Inflammatory macrophage treated with lipopolysaccharide for 4 hours (primary cell): ENCODE results near the gene SPEG.

Experiments
- DNase-seq: peaks from one replicate; pipeline ENCODE4 v3.0.0-alpha.2; 2020

SPEG gene

DNA sequence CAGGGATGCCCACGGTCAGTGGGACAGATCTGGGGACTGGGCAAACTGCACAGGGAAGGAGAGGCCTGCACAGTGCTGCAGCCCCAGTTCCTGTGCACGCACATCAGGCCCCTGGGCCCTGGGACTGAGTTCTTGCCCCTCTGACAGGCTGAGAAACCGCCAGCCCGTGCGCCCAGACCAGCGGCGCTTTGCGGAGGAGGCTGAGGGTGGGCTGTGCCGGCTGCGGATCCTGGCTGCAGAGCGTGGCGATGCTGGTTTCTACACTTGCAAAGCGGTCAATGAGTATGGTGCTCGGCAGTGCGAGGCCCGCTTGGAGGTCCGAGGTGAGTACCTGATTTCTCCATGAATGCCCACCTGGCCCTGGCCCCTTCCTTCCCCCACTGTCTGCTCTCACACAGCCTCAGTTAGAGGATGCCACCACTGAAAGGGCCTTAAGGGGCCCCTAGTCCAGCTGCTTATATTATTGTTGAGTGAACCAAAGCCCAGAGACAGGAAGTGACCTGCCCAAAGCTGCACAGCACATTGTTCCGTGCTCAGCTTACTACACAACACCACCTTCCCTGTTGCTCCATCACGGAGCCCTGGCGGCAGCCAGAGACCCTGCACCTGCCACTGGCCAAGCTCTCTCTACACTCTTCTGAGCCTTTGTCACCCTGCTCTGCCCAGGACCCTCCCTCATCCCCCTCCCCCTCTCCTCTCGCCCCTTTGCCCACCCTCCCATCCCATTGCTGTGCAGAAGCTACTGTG lies 29.8 kb downstream of the SPEG start:
- no peak for DNase-seq

DNA sequence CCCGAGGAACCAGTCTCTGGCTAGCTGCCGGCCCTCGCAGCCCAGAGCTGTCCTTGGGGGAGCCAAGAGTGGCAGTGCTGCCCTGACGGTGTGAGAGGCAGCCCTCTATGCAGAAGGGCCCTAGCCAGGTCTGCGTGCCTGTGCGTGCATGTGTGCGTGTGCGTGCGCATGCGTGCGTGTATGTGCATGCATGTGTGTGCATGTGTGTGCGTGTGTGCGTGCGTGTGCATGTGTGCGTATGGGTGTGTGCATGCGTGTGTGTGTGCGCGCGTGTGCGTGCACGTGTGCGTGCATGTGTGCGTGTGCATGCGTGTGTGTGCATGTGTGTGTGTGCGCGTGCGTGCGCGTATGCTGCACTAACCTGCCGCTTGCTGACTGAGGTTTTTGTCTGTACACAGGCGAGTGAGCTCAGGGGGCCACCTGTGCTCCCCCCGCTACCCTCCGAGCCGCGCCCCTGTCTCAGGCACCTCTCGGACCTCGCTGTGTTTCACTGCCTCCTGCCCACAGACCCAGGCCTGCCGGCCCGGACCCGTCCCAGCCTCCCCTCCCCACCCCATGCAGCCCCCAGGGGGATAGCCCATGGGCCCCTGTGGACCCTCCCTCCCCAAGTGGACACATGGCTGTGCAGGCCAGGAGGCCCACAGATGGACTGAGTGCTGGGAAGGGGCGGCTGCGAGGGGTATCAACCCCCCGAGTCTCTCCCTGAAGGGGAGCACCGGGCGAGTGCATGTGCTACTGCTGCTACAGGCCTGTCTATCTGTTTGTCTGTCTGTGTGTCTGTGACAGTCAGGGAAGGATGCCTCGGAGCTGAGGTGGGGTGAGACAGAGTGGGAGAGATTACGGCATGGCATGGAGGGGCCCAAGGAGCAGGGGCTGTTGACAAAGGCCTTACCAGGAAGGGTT lies 31.3 kb downstream of the SPEG start:
- DNase-seq, result no peak

DNA sequence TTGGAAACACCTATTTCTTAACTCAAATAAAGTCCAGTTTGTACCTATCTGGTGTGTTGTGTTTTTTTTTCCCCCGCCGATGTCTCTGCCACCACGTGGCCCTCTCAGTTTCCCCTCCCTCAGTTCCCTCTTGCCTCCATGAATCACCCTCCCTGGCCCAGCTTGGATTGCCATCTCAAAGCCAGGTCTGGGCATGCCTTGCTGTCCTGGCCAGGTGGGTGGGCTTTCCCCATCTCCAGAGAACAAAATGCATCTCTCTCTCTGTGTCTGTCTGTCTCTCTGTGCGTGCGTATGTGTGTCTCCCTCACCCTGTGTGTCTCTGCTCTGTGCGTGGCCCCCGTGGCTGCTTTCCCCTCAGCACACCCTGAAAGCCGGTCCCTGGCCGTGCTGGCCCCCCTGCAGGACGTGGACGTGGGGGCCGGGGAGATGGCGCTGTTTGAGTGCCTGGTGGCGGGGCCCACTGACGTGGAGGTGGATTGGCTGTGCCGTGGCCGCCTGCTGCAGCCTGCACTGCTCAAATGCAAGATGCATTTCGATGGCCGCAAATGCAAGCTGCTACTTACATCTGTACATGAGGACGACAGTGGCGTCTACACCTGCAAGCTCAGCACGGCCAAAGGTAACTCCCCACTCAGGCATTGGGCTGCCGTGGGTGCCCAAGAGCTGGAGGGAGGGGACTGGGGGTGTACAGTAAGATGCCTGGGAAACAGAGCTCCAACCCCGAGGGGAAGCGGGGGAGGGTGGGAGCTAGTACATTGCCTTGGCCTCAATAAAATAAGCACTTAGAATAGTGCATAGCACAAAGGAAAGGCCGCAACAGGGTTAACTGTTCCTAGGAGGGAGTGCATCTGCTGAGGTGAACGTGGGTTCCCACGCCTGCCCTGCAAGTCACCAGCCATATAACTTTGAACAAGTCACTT lies 32.4 kb downstream of the SPEG start:
- no peak for DNase-seq

DNA sequence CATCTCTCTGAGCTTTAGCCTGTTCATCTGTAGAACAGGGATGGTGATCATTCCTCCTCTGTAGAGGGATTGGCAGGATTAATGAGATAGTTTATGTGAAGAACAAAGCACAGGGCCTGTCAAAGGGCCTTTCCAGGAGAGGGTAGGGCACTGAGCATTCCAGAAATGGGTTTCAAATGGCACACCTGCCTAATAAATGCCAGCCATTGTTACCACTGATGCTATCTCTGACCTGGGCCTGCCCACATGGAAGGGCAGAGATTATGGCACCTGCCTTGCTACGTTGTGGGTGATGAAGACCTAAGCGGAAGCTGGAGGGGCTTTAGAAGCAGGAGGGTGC lies 33.1 kb downstream of the SPEG start:
- DNase-seq, result no peak

DNA sequence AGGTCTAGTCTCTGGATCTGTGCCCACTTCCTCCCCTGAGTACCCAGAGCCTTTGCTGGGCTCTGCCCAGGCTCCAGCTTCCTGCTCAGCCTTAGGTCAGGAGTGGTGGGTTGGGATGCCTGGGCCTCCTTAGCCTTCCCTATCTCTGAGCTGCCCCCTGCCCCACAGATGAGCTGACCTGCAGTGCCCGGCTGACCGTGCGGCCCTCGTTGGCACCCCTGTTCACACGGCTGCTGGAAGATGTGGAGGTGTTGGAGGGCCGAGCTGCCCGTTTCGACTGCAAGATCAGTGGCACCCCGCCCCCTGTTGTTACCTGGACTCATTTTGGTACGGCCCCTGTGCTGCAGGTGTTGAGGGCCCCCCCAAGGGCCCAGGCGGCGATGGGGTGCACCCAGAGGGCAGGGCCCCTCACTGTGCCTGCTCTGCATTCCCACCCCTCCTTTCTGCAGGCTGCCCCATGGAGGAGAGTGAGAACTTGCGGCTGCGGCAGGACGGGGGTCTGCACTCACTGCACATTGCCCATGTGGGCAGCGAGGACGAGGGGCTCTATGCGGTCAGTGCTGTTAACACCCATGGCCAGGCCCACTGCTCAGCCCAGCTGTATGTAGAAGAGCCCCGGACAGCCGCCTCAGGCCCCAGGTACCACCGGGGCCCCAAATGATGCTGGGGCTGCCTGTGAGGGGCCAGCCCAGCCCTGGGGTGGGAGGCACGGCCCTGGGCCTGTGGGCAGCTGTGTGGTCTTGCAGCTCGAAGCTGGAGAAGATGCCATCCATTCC lies 34.0 kb downstream of the SPEG start:
- no peak for DNase-seq

DNA sequence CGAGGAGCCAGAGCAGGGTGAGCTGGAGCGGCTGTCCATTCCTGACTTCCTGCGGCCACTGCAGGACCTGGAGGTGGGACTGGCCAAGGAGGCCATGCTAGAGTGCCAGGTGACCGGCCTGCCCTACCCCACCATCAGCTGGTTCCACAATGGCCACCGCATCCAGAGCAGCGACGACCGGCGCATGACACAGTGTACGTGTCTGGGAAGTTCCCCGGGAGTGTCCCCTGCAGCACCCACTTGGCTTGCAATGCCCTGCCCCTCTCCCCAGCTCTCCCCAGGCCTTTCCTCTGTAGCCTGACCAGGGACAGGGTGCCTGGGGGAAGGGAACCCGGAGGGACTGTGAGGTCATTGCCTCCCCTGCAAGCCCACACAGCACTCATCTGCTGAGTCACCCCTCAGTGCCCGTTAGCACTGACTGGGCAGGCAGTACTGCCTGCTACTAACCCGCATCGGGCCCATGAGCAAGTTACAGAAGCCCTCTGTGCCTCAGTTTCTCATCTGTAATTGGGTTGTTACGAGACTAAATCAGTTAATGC lies 34.6 kb downstream of the SPEG start:
- DNase-seq, result peak; percentile 60

DNA sequence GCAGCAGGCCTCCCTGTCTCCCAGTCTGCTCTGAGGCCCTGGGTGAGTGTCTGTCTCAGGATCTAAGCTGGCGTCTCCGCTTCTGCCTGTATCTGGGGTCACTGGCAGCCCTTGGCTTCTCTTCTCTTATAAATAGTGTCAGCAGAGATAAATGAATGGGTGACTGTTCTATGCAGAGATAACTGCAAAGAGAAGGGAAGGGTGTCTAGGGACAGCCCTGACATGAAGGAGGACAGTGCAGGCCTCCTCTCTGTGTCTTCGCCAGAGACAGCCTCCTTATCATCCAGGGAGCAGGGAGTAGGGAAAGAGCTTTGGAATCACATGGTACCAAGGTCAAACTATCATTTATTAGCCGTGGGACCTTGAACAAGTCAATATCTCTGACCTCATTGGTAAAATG lies 35.8 kb downstream of the SPEG start:
- no peak for DNase-seq

DNA sequence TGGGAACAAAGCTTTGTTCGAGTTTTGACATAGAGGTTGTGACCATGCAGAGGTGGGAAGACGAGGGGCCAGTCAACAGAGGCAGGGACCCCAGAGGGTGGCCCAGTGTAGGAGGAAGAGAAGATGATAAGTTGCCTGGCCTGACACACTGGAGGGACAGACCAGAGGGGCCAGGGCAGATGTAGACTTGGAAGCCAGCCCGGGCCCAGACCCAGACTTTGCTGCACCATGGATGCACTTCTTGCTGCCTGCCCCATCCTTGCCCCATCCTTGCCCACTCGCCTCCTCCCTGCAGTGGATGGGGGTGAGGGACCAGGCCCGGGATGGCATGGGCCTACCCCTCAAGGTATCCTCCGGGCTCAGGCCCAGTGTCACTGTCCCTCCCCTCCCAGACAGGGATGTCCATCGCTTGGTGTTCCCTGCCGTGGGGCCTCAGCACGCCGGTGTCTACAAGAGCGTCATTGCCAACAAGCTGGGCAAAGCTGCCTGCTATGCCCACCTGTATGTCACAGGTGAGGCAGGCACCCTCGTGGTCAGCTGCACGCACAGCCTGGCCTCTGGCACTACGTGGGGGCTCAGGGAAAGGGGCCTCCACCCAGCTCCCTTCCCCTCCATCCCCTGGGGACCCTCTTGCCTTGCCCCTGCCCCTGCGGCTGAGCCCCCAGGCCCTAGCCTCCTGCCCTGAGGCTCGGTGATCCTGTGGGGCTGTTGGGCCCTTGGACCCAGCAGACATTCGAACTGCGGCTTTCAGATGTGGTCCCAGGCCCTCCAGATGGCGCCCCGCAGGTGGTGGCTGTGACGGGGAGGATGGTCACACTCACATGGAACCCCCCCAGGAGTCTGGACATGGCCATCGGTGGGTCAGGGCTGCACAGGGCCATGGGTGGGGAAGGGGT lies 37.1 kb downstream of the SPEG start:
- DNase-seq, result no peak

DNA sequence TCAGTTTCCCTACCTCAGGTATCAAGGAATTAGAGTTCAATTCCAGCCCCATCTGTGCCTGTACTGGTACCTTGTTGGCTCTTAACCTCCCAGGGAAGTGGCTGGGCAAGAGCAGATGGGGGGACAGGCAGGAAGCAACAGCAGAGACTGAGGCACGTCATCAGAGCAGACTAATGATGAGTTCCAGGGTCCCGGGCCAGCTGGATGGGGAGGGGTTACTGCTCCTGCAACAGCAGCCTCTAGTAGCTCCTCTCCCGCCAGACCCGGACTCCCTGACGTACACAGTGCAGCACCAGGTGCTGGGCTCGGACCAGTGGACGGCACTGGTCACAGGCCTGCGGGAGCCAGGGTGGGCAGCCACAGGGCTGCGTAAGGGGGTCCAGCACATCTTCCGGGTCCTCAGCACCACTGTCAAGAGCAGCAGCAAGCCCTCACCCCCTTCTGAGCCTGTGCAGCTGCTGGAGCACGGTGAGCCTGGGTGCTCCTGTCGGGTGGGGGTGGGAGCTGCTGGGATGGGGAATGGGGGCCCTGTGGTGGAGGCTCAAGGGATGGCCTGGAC lies 38.1 kb downstream of the SPEG start:
- DNase-seq, result no peak

DNA sequence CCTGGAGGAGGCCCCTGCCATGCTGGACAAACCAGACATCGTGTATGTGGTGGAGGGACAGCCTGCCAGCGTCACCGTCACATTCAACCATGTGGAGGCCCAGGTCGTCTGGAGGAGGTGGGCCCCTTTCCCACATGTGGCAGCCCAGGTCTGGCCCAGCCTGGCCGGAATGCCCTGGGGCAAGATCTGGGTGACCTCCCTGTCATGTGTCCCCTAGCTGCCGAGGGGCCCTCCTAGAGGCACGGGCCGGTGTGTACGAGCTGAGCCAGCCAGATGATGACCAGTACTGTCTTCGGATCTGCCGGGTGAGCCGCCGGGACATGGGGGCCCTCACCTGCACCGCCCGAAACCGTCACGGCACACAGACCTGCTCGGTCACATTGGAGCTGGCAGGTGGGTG lies 38.9 kb downstream of the SPEG start:
- no peak for DNase-seq

DNA sequence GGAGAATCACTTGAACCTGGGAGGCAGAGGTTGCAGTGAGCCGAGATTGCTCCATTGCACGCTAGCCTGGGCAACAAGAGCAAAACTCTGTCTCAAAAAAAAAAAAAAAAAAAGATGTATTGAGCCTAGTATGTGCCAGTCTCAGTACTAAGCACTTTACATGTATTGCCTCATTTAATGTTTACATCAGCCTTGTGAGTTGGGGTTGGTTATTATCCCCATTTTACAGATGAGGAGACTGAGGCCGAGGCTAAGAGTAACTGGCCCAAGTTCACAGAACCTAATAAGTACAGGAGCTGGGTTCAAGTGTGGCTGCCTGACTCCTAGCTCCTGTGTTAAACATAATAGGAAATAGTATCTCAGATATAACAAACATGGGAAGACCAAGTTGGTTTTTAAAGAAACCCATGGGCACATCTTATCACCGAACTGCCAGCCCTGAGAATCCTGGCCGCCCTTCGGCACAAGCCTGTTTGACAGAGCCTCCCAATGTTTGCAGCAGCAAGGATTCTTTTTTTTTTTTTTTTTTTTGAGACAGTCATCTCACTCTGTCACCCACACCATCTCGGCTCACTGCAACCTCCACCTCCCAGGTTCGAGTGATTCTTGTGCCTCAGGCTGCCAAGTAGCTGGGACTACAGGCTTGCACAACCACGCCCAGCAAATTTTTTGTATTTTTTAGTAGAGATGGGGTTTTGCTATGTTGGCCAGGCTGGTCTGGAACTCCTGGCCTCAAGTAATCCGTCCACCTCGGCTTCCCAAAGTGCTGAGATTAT lies 39.8 kb downstream of the SPEG start:
- DNase-seq, result no peak

DNA sequence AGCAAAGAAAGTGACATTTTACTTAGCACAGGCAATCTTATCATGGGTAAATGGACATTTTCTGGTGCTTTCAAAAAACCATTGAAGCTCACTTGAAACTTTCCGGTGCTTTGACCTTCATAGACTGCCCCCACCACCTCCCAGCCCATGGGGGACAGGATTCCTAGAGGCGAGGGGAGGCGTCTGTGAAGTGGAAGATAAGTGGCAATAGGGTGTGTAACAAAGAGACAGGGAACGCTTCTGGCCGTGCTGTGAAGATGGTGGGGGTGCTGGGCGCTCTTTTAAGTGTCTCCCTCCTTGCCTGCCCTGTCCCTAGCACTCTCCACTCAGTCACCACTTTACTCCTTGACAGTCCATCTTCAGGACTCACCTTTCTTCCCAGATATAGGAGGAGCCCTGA lies 40.6 kb downstream of the SPEG start:
- DNase-seq, result no peak

DNA sequence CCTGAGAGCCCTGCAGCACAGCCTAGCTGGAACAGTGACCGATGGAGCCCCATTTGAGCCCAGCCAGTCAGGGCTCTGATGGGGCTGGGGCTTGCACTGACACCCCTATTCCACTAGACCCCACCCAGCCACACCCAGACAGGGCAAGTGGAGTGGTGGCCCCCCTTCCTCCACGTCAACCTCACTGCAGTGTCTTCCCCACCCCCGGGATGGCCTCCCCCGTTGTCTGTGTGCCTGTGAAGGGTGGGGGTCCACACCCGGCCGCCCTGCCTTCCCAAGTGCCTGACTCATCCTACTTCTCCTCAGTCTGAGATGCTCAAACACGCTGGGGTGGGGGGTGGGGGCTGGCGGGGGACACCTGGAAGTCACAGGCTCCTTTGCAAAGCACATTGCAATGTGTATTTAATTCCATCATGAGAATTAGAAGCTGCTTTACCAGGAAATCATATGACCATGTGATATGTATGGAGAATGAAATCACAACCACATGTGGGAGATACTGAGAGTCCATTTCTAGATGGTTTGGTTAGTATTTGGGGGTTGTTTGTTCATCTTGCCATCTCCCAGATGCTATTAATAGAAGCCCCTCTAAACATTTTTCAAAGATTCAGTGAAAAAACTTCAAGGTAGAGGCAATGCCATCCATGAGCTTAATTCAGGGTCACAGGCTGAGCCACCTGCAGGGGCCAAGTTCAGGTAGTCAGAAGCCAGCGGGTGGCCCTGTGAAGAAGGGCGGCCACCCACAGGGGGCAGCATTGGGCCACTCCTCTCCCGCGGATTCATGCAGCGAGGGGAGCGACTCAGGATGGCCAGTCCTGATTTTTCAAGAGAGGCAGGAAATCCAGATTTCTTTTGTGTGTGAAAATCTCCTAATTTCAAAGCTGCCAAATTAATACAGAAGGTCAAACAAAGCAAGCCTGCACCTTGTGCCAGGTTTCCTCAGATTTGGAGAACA lies 41.3 kb downstream of the SPEG start:
- peak; percentile 53 for DNase-seq

DNA sequence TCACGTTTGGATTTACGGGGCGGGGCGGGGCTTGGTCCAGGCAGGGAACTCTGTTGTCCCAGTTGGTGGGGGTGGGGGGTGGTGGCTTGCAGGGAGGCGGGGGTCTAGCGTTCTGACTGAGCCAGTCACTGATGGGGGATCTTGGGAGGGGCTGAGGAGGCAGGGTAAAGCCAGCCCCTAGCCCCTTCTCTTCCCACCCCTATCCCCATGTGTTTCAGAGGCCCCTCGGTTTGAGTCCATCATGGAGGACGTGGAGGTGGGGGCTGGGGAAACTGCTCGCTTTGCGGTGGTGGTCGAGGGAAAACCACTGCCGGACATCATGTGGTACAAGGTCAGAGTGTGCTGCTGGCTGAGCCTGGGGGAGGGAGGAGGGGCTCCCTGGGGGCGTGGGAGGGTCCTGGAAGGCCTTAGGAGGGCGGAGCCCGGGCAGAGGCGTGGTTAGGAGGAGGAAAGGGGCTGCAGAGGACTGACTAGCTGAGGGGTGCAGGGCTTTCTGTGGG lies 42.1 kb downstream of the SPEG start:
- no peak for DNase-seq

DNA sequence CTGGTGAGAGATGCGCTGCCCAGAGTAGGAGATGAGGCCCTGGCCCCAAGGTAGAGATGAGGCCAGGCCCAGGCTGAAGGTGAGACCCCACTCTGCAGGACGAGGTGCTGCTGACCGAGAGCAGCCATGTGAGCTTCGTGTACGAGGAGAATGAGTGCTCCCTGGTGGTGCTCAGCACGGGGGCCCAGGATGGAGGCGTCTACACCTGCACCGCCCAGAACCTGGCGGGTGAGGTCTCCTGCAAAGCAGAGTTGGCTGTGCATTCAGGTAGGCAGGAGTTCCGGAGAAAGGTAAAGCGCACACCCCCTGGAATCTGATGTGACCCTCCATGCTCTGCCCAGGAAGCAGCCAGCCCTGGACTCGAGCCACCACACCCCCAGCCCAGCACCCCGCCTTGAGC lies 42.5 kb downstream of the SPEG start:
- no peak for DNase-seq

DNA sequence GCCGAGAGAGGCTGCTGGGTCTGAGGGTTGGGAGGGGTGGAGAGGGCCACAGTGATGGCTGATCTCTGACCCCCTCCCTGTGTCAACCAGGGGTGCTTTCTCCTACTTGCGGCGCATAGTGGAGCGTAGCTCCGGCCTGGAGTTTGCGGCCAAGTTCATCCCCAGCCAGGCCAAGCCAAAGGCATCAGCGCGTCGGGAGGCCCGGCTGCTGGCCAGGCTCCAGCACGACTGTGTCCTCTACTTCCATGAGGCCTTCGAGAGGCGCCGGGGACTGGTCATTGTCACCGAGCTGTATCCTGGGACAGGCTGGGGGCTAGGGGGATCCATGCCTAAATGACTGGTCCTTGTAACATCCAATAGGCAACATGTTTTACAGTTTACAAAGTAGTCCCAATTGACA lies 43.2 kb downstream of the SPEG start:
- no peak for DNase-seq

DNA sequence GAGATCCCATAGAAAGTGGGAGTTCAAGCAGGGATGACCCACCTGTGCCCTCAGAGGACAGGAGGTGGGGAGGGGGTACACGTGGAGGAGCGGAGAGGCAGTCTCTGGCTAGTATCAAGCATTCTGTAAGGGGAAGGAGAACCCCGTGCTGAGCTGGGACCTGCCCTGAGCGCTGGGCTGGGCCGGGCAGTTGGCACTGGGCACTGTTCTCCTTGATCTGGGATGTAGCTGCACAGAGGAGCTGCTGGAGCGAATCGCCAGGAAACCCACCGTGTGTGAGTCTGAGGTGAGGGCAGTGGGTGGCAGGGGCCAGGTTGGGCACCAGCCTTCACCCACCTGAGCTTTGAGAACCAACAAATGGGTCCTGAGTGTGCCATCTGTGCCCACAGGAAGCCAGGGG lies 44.3 kb downstream of the SPEG start:
- DNase-seq, result no peak

DNA sequence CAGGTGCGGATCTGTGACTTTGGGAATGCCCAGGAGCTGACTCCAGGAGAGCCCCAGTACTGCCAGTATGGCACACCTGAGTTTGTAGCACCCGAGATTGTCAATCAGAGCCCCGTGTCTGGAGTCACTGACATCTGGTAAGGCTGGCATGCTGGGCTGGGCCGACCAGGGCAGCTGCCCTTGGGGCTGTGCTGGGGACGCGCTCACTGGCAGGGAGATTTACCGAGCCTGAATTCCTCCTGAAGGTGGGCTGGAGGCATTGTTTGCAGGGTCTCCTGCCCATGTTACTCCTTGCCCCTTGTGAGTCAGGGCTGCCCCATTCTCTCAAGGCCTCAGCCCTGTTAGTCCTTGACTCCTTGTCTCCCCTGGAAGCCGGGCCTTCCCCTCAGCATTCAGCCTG lies 45.4 kb downstream of the SPEG start:
- DNase-seq, result no peak
